ENCODE data around the gene MLXIP. TPM values are rescaled to one million over a fixed set of nuclear protein-coding genes. Genes with fewer than 3 reads are reported as not detected.
"Not testable (repeated sequence)": the region's sequence is repeated elsewhere in the genome, so short reads cannot be mapped to it uniquely, and the experiment has no call there.

MLXIP gene
- polyA plus RNA-seq, 12 donors = 19.4 to 228 (median 32.2) TPM

GRCh38 chr12:122093098-122093883 lies 14.7 kb downstream of the MLXIP start:
- DNase-seq = no peak

DNA sequence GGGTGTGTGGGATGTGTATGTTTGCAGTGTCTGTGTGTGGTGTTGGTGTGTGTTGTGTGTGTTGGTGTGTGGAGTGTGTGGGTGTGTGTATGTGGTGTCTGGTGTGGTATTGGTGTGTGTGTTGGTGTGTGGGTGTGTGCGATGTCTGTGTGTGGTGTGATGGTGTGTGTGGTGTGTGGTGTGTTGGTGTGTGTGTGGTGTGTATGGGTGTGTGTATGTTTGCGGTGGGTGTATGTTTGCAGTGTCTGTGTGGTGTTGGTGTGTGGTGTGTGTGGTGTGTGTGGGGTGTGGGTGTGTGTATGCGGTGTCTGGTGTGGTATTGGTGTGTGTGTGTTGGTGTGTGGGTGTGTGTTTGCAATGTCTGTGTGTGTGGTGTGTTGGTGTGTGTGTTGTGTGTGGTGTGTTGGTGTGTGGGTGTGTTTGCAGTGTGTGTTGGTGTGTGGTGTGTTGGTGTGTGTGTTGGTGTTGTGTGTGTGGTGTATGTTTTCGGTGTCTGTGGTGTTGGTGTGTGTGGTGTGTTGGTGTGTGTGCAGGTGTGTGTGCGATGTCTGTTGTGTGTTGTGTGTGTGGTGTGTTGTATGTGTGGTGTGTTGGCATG lies 15.7 kb downstream of the MLXIP start:
- DNase-seq = no peak

- DNase-seq = no peak
Observed at GRCh38 chr12:122094735-122095631, 16.4 kb downstream of the MLXIP start.

- no peak for DNase-seq
Observed at GRCh38 chr12:122096014-122096413, 17.5 kb downstream of the MLXIP start.

DNA sequence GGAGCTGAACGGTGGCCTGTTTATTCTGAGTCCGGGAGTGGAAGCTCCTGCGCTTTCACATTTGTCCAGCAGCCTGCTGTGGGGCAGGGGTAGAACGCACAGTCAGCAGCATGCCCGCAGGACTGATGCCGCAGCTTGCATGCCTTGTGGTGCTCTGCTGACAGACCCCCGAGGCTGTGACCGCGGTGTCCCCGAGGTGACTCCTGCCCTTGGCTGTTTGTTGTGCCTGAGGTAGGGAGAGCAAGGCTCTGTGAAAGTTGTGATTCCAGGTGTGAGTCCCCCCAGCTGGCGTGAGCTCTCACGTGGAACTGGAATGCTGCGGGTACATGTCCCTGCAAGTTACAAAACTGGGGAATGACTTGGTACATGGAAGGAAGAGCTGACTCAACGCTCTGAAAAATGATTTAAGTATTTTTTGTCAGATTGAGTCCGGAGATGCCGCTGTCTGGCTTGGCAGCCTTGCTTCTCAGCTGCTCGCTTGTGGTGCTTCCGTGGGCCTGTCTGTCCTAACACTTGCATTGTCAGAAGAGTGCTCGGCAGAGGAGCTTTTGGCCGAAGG lies 18.1 kb downstream of the MLXIP start:
- DNase-seq = no peak

DNA sequence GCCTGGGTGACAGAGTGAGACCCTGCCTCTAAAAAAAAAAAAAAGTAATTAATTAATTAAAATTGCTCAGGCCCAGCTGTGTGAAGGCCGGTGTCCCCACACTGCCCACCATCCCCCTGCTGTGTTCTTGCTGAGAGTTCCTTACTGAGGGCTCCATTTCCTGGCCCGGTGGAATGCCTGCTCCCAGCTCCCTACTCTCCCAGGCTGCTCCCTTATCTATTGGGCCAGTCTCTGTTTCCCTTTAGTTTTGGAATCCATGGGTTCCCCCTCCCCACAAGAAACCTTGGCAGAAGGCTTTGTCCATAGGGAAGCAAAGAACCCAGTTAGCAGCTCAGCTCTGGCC lies 19.0 kb downstream of the MLXIP start:
- DNase-seq = no peak

GRCh38 chr12:122097927-122098756 lies 19.6 kb downstream of the MLXIP start:
- DNase-seq = peak; percentile 57

- no peak for DNase-seq
Observed at GRCh38 chr12:122099280-122099749, 20.8 kb downstream of the MLXIP start.

GRCh38 chr12:122099856-122100255 lies 21.3 kb downstream of the MLXIP start:
- DNase-seq = no peak

DNA sequence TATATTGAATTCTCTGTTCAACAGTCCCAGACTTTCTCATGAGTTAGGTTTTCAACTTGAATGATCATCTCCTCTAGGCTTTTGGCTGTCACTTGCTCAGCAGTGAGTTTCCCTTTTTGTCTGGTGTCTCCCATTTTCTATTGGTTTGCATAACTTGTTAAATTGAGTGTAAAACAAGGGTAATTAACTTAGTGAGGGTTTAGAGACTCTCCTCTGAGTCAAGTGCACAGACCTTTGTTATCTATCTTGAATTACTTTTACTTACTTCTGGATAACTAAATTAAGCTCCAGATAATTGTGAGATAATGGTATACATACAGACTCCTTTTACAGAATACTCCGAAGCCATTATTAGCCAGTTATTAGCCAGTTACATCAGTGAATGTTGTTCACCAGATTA lies 22.0 kb downstream of the MLXIP start:
- DNase-seq = no peak

GRCh38 chr12:122102331-122102730 lies 23.8 kb downstream of the MLXIP start:
- peak; percentile 85 for DNase-seq

DNA sequence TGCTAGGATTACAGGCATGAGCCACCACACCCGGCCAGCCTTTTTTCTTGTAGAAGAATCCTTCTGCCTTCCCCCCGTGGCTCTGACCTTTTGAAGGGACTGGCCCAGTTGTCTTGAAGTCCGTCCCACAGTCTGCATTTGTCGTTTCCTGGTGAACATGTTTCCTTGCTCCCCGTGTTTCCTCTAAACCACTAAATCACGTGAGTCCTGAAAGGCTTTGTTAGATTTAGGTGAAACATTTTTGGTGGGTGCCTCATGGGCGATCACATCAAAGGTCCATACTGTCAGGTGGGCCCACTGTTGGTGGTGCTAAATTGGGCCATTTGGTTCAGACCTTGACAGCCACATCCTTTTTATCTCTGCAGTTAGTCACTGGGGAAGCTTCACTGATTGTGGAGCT lies 26.3 kb downstream of the MLXIP start:
- no peak for DNase-seq

DNA sequence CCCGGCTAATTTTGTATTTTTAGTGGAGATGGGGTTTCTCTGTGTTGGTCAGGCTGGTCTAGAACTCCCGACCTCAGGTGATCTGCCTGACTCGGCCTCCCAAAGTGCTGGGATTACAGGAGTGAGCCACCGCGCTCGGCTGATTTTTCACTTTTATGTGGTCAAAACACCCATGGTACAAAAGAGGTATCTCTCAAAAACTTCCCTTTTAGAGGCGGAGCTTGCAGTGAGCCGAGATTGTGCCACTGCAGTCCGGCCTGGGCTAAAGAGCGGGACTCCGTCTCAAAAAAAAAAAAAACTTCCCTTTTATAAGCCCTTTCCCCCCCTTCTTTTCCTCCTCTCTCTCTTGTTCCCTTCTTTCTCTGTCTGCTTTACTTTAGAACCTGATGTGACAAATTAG lies 26.9 kb downstream of the MLXIP start:
- not testable (repeated sequence) for DNase-seq

GRCh38 chr12:122106843-122107242 lies 28.3 kb downstream of the MLXIP start:
- DNase-seq = no peak

- DNase-seq = no peak
Observed at GRCh38 chr12:122107261-122107660, 28.7 kb downstream of the MLXIP start.

GRCh38 chr12:122111089-122111641 lies 32.6 kb downstream of the MLXIP start:
- no peak for DNase-seq

- DNase-seq = no peak
Observed at GRCh38 chr12:122116707-122117535, 38.4 kb downstream of the MLXIP start.

DNA sequence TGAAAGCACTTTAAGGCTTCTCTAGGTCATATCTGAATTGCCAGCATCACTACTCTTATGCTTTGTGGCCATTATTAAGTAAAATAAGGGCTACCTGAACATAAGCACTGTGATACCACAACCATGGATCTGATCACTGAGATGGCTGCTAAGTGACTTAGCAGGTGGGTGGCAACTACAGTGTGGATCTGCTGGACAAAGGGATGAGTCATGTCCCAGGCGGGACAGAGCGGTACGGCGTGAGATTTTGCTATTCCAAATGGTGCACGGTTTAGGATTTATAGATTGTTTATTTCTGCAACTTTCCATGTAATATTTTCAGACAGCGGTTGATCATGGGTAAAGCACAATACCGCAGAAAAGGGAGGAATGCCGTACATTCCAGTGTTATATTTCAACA lies 39.4 kb downstream of the MLXIP start:
- no peak for DNase-seq

DNA sequence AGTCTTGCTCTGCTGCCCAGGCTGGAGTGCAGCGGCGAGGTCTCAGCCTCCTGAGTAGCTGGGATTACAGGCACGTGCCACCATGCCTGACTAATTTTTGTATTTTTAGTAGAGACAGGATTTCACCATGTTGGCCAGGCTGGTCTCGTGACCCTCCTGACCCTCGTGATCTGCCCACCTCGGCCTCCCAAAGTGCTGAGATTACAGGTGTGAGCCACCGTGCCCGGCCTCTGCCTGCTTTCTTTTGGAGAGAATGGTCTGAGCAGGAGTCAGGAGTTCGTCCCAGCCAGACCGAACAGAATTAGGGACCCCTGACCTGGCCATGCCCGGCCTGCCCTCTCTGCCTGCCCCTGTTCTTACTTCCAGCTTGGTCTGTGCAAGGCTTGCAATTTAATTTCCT lies 42.8 kb downstream of the MLXIP start:
- not testable (repeated sequence) for DNase-seq

DNA sequence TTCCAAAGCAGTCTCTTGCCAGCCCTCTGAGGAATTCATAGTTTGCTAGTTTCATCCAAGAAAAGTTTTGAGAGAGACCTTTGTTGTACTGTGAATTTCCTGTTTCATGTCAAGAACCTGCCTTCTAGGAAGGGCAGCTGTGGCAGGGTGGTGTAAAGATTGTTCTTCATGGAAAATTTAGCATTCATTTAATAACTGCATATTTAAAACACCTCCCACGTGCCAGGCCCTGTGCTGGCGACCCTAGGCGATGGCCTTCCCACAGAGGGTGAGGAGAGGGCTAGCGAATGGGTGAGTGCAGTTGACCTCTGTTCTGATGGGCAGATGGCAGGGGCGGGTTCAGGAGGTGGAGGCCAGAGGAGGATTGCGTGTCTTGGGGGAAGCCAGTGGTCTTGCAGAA lies 43.2 kb downstream of the MLXIP start:
- no peak for DNase-seq

Data from muscle of arm (tissue), 12 donors.